Mesenchymal stem cell (in vitro differentiated cells and primary cell): ENCODE data around the gene ITGB5.

Source experiments
- DNase-seq: peaks from one replicate; pipeline ENCODE4 v3.0.0-alpha.2; 2013
- H2AFZ ChIP-seq: one replicate; pipeline ENCODE4 v1.6.1; 2013; ENCODE audit warnings: low read depth, mild to moderate bottlenecking, control low read depth, inconsistent platforms, low read length, moderate library complexity
- H2AK5ac ChIP-seq: 2 replicates; pipeline ENCODE4 v1.6.1; 2013; ENCODE audit warnings: low read length, moderate library complexity, mild to moderate bottlenecking, inconsistent platforms; ENCODE audit not compliant: severe bottlenecking
- H2BK120ac ChIP-seq: one replicate; pipeline ENCODE4 v1.6.1; 2013; ENCODE audit warnings: low read depth, mild to moderate bottlenecking, inconsistent platforms, low read length, moderate library complexity
- H2BK12ac ChIP-seq, 2 experiments: one replicate each; pipeline ENCODE4 v1.6.1; 2013; ENCODE audit warnings: inconsistent platforms in 2 of 2, low read length in 2 of 2, mild to moderate bottlenecking in 2 of 2, moderate library complexity in 2 of 2, control low read depth in 1 of 2
- H2BK15ac ChIP-seq: one replicate; pipeline ENCODE4 v1.6.1; 2013; ENCODE audit warnings: mild to moderate bottlenecking, low read depth, inconsistent platforms; ENCODE audit not compliant: poor library complexity, severe bottlenecking
- H2BK5ac ChIP-seq: 2 replicates; pipeline ENCODE4 v1.6.1; 2013; ENCODE audit warnings: low read depth, mild to moderate bottlenecking, low read length, control low read depth, inconsistent platforms; ENCODE audit not compliant: poor library complexity, severe bottlenecking
- H3K14ac ChIP-seq, 2 experiments: one replicate each; pipeline ENCODE4 v1.6.1; 2013; ENCODE audit warnings: inconsistent platforms in 2 of 2, low read length in 2 of 2, control low read depth in 1 of 2, mild to moderate bottlenecking in 1 of 2, moderate library complexity in 1 of 2
- H3K18ac ChIP-seq, 2 experiments: one replicate each; pipeline ENCODE4 v1.6.1; 2013; ENCODE audit warnings: inconsistent platforms in 2 of 2, low read length in 2 of 2, control low read depth in 1 of 2, low read depth in 1 of 2, mild to moderate bottlenecking in 1 of 2
- H3K23ac ChIP-seq, 2 experiments: one replicate each; pipeline ENCODE4 v1.6.1; 2013; ENCODE audit warnings: inconsistent platforms in 2 of 2, low read length in 2 of 2, mild to moderate bottlenecking in 2 of 2, moderate library complexity in 2 of 2, control low read depth in 1 of 2
- H3K27ac ChIP-seq: 2 replicates; pipeline ENCODE4 v1.5.1; 2013; ENCODE audit warnings: mild to moderate bottlenecking, moderate library complexity, low read length, control low read depth, inconsistent platforms; ENCODE audit not compliant: poor library complexity, severe bottlenecking
- H3K27me3 ChIP-seq, 2 experiments: 2 replicates each; pipeline versions ENCODE4 v1.6.1 to v1.7.0; 2013; ENCODE audit warnings: low read length in 2 of 2, mild to moderate bottlenecking in 2 of 2, moderate library complexity in 2 of 2, control low read depth in 1 of 2, inconsistent platforms in 1 of 2; ENCODE audit not compliant: control insufficient read depth in 1 of 2, insufficient read depth in 1 of 2
- H3K36me3 ChIP-seq, 2 experiments: 2 replicates each; pipeline versions ENCODE4 v1.6.1 to v1.7.0; 2013; ENCODE audit warnings: low read length in 2 of 2, control low read depth in 1 of 2, inconsistent platforms in 1 of 2, low read depth in 1 of 2, mild to moderate bottlenecking in 1 of 2; ENCODE audit not compliant: insufficient read depth in 2 of 2, control insufficient read depth in 1 of 2
- H3K4ac ChIP-seq, 2 experiments: one replicate each; pipeline ENCODE4 v1.6.1; 2013; ENCODE audit warnings: inconsistent platforms in 2 of 2, low read length in 2 of 2, mild to moderate bottlenecking in 2 of 2, moderate library complexity in 2 of 2, control low read depth in 1 of 2, low read depth in 1 of 2
- H3K4me1 ChIP-seq: 2 replicates; pipeline ENCODE4 v1.6.1; 2013; ENCODE audit warnings: low read depth, low read length, control low read depth; ENCODE audit not compliant: control insufficient read depth, insufficient read depth
- H3K4me2 ChIP-seq: 2 replicates; pipeline ENCODE4 v1.6.1; 2013; ENCODE audit warnings: low read length, mild to moderate bottlenecking, inconsistent platforms; ENCODE audit not compliant: poor library complexity, severe bottlenecking
- H3K4me3 ChIP-seq, 2 experiments: 2 replicates each; pipeline versions ENCODE4 v1.5.1 to v1.7.0; 2013; ENCODE audit warnings: low read length in 2 of 2, mild to moderate bottlenecking in 2 of 2, control low read depth in 1 of 2, low read depth in 1 of 2; ENCODE audit not compliant: insufficient read depth in 1 of 2
- H3K79me1 ChIP-seq: replicated peaks from 2 replicates; pipeline ENCODE4 v1.6.1; 2013; ENCODE audit warnings: mild to moderate bottlenecking, control low read depth, low read length, inconsistent platforms; ENCODE audit not compliant: poor library complexity, severe bottlenecking
- H3K9ac ChIP-seq: 2 replicates; pipeline ENCODE4 v1.7.0; 2013; ENCODE audit warnings: mild to moderate bottlenecking, low read length, moderate library complexity
- H3K9me3 ChIP-seq: 2 replicates; pipeline ENCODE4 v1.7.0; 2013; ENCODE audit warnings: mild to moderate bottlenecking, low read length; ENCODE audit not compliant: control insufficient read depth
- H4K8ac ChIP-seq: one replicate; pipeline ENCODE4 v1.6.1; 2013; ENCODE audit warnings: inconsistent platforms, mild to moderate bottlenecking, low read length, moderate library complexity
- H4K91ac ChIP-seq: one replicate; pipeline ENCODE4 v1.6.1; 2013; ENCODE audit warnings: mild to moderate bottlenecking, low read length, inconsistent platforms
- WGBS: methylation state at CpG from one replicate; pipeline ENCODE4 v1.1.7; 2013; ENCODE audit warnings: mixed read lengths; 5-methylcytosine and 5-hydroxymethylcytosine counted together

The ITGB5 gene

DNA sequence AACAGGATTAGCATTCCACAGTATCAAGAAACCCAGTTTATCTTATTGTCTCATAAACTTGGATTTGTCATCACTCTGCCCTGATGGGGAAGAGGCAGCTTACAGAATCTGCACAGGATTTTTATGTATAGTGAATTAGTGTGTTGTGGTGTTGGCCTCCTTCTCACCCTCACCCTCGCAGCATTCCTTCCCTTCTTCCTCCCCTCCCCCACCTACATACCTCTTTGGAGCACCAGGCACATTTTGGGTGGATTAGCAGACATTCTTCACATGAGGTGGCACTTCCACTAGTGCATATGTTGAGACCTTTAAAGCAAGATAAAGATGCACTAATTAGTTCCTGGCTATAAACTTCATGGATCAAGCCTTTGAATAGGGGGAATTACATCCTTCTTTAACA is 13.9 kb downstream of the ITGB5 start:
- Histone ChIP-seq H2AK5ac (no peak overlapping the region), H3K27ac (no peak overlapping the region), H2AFZ (no peak overlapping the region), H3K4me3 (no peak overlapping the region), H4K8ac (peak overlapping the region; percentile 55), H3K9me3 (no peaks in the 10 kb centered on the region), H3K4ac (peak overlapping the region in 1 of 2 experiments; percentile 76), H3K27me3 (no peaks in the 10 kb centered on the region), H3K36me3 (peaks cover 18 to 42% of the 10 kb centered on the region in 2 experiments), H2BK5ac (no peak overlapping the region), H3K4me2 (no peak overlapping the region), H3K23ac (no peak overlapping the region), H2BK15ac (no peak overlapping the region), H3K14ac (no peak overlapping the region), H4K91ac (no peak overlapping the region), H2BK120ac (no peak overlapping the region), H2BK12ac (no peak overlapping the region), H3K4me1 (peaks cover 15% of the 10 kb centered on the region), H3K79me1 (peaks cover 20% of the 10 kb centered on the region), H3K9ac (no peak overlapping the region), H3K18ac (no peak overlapping the region)
- no peak for DNase-seq
- WGBS, result no CpG with 5 or more reads among the region's 1 CpG

GRCh38 chr3:124867511-124867910 is 19.7 kb downstream of the ITGB5 start:
- H3K27me3 ChIP-seq, result no peaks in the 10 kb centered on the region
- no peak for DNase-seq
- H2AK5ac ChIP-seq, result no peak overlapping the region
- H3K14ac ChIP-seq, result no peak overlapping the region
- no peak overlapping the region for H4K91ac ChIP-seq
- H3K27ac ChIP-seq, result no peak overlapping the region
- WGBS, result 100% methylated on average over 3 of the region's 3 CpGs
- H3K4me2 ChIP-seq, result no peak overlapping the region
- no peak overlapping the region for H4K8ac ChIP-seq
- no peaks in the 10 kb centered on the region for H3K4me1 ChIP-seq
- H3K36me3 ChIP-seq, result peaks cover 37 to 79% of the 10 kb centered on the region in 2 experiments
- no peak overlapping the region for H2AFZ ChIP-seq
- peaks cover 26% of the 10 kb centered on the region for H3K79me1 ChIP-seq
- no peak overlapping the region for H2BK120ac ChIP-seq
- no peak overlapping the region for H3K4me3 ChIP-seq
- H3K23ac ChIP-seq, result no peak overlapping the region
- H2BK5ac ChIP-seq, result no peak overlapping the region
- H2BK12ac ChIP-seq, result peak overlapping the region in 1 of 2 experiments; percentile 6
- H2BK15ac ChIP-seq, result no peak overlapping the region
- no peak overlapping the region for H3K4ac ChIP-seq
- no peaks in the 10 kb centered on the region for H3K9me3 ChIP-seq
- H3K18ac ChIP-seq, result no peak overlapping the region
- no peak overlapping the region for H3K9ac ChIP-seq

GRCh38 chr3:124862006-124862405 is 25.2 kb downstream of the ITGB5 start:
- Histone ChIP-seq H4K8ac (peak overlapping the region; percentile 82), H3K27ac (no peak overlapping the region), H2BK12ac (peak overlapping the region; percentile 28 to 74), H3K4me2 (no peak overlapping the region), H4K91ac (peak overlapping the region; percentile 63), H2AK5ac (peak overlapping the region; percentile 79), H3K9ac (no peak overlapping the region), H2BK120ac (peak overlapping the region; percentile 29), H3K4ac (no peak overlapping the region), H3K18ac (peak overlapping the region; percentile 37 to 64), H3K27me3 (no peaks in the 10 kb centered on the region), H3K36me3 (peaks cover 13 to 52% of the 10 kb centered on the region in 2 experiments), H3K23ac (no peak overlapping the region), H2BK5ac (no peak overlapping the region), H3K4me1 (peaks cover 18% of the 10 kb centered on the region), H3K9me3 (no peaks in the 10 kb centered on the region), H2BK15ac (no peak overlapping the region), H3K79me1 (peaks cover 16% of the 10 kb centered on the region), H3K4me3 (no peak overlapping the region), H2AFZ (no peak overlapping the region), H3K14ac (no peak overlapping the region)
- DNase-seq, result no peak
- over 99% methylated on average over 2 of the region's 2 CpGs for WGBS

DNA sequence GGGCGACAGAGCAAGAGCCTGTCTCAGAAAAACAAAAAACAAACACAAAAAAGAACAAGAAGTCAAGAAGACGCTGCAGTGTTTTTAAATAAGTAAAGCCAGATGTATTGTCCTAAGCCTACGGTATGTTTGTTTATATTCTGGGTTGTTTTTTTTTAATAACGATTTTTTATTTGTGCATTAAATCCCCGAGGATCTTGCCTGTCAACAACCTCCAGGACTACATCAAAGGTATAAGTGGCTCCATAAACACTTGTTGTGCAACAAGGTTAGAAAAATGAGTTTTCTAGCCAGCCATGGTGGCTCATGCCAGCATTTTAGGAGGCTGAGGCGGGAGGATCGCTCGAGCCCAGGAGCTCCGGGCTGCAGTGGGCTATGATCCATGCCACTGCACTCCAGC is 26.1 kb downstream of the ITGB5 start:
- peak overlapping the region; percentile 72 to 81 for H3K4ac ChIP-seq
- no peak for DNase-seq
- H3K79me1 ChIP-seq, result peaks cover 18% of the 10 kb centered on the region
- peak overlapping the region; percentile 21 for H2BK120ac ChIP-seq
- peak overlapping the region; percentile 63 for H2BK5ac ChIP-seq
- peaks cover 7 to 51% of the 10 kb centered on the region in 2 experiments for H3K36me3 ChIP-seq
- H3K9ac ChIP-seq, result peak overlapping the region; percentile 67
- WGBS, result 67% methylated on average over 6 of the region's 9 CpGs
- H3K23ac ChIP-seq, result no peak overlapping the region
- peak overlapping the region; percentile 92 for H3K27ac ChIP-seq
- peak overlapping the region; percentile 96 for H2AK5ac ChIP-seq
- no peaks in the 10 kb centered on the region for H3K27me3 ChIP-seq
- H3K18ac ChIP-seq, result peak overlapping the region; percentile 87 to 93
- peak overlapping the region; percentile 61 for H2BK15ac ChIP-seq
- H3K4me2 ChIP-seq, result no peak overlapping the region
- H2AFZ ChIP-seq, result no peak overlapping the region
- H4K91ac ChIP-seq, result peak overlapping the region; percentile 86
- peak overlapping the region; percentile 73 to 97 for H2BK12ac ChIP-seq
- peak overlapping the region in 1 of 2 experiments; percentile 7 for H3K4me3 ChIP-seq
- no peaks in the 10 kb centered on the region for H3K9me3 ChIP-seq
- H3K4me1 ChIP-seq, result peaks cover 18% of the 10 kb centered on the region
- peak overlapping the region; percentile 51 for H4K8ac ChIP-seq
- no peak overlapping the region for H3K14ac ChIP-seq
